Activated CD4-positive, alpha-beta memory T cell treated with anti-CD3 and anti-CD28 coated beads, Interleukin-2, amount 10 ng/mL, durations not matched to agents 7 days and 5 days (primary cell): ENCODE measurements around the gene ERI3. TPM values are rescaled to one million over a fixed set of nuclear protein-coding genes. Genes with fewer than 3 reads are reported as not detected.

Source experiments
- CTCF ChIA-PET: fragments of 350-600 bp; sonication (Branson Sonifier 250); formaldehyde crosslinking; loops from one replicate; lab custom pipeline; 2021; ENCODE audit warnings: antibody characterized with exemption, inconsistent platforms; lab: Charles Lee
- POLR2A ChIA-PET: fragments of 350-600 bp; sonication (Branson Sonifier 250); formaldehyde crosslinking; loops from one replicate; lab custom pipeline; 2021; ENCODE audit warnings: antibody characterized with exemption; lab: Charles Lee
- DNase-seq: peaks from one replicate; pipeline ENCODE4 v3.0.0-alpha.2; 2020
- H3K27ac Mint-ChIP-seq: one replicate; pipeline ENCODE4 v1.8.0; 2021; ENCODE audit warnings: mild to moderate bottlenecking, mixed read lengths
- H3K27me3 Mint-ChIP-seq: one replicate; pipeline ENCODE4 v1.8.0; 2021; ENCODE audit warnings: mixed read lengths
- H3K36me3 Mint-ChIP-seq: one replicate; pipeline ENCODE4 v1.8.0; 2021; ENCODE audit warnings: low read depth, mixed read lengths
- H3K4me1 Mint-ChIP-seq: one replicate; pipeline ENCODE4 v1.8.0; 2021; ENCODE audit warnings: mixed read lengths
- H3K4me3 Mint-ChIP-seq: one replicate; pipeline ENCODE4 v1.8.0; 2021; ENCODE audit warnings: mild to moderate bottlenecking, mixed read lengths
- H3K9me3 Mint-ChIP-seq: one replicate; pipeline ENCODE4 v1.8.0; 2021; ENCODE audit warnings: mixed read lengths
- total RNA-seq, 2 experiments: library from RNA; stranded (reverse); gene quantifications; one replicate each; pipeline ENCODE4 v1.2.3, GENCODE V29; 2021

ERI3 gene
- total RNA-seq, 2 experiments from 2014 or later, result 21.4 to 22.9 TPM

- no peak overlapping the region for H3K4me3 Mint-ChIP-seq
- peaks cover 15% of the 10 kb centered on the region for H3K36me3 Mint-ChIP-seq
- H3K9me3 Mint-ChIP-seq, result no peaks in the 10 kb centered on the region
- H3K27me3 Mint-ChIP-seq, result no peaks in the 10 kb centered on the region
- DNase-seq, result no peak
- ChIA-PET CTCF (no interaction called here), POLR2A (no interaction called here)
- H3K4me1 Mint-ChIP-seq, result no peaks in the 10 kb centered on the region
- no peak overlapping the region for H3K27ac Mint-ChIP-seq
These were observed 51.5 kb downstream of the ERI3 start for GRCh38 chr1:44303532-44303931.

GRCh38 chr1:44302541-44302940, 52.5 kb downstream of the ERI3 start:
- no peak for DNase-seq
- no peaks in the 10 kb centered on the region for H3K27me3 Mint-ChIP-seq
- no peaks in the 10 kb centered on the region for H3K9me3 Mint-ChIP-seq
- H3K4me3 Mint-ChIP-seq, result no peak overlapping the region
- H3K27ac Mint-ChIP-seq, result no peak overlapping the region
- H3K4me1 Mint-ChIP-seq, result no peaks in the 10 kb centered on the region
- ChIA-PET POLR2A (no interaction called here), CTCF (interaction anchor here (1.7 kb wide), 1 partner anchor 350 kb away, joined by 3 read pairs; no protein-coding TSS in a partner anchor)
- H3K36me3 Mint-ChIP-seq, result peaks cover 10% of the 10 kb centered on the region

- peaks cover 4% of the 10 kb centered on the region for H3K36me3 Mint-ChIP-seq
- H3K27ac Mint-ChIP-seq, result no peak overlapping the region
- H3K4me1 Mint-ChIP-seq, result no peaks in the 10 kb centered on the region
- H3K9me3 Mint-ChIP-seq, result no peaks in the 10 kb centered on the region
- no peaks in the 10 kb centered on the region for H3K27me3 Mint-ChIP-seq
- DNase-seq, result no peak
- no peak overlapping the region for H3K4me3 Mint-ChIP-seq
- ChIA-PET CTCF (interaction anchor here (1.7 kb wide), 1 partner anchor 352 kb away, joined by 3 read pairs; no protein-coding TSS in a partner anchor), POLR2A (no interaction called here)
These were observed 53.6 kb downstream of the ERI3 start for GRCh38 chr1:44301442-44301841.

GRCh38 chr1:44300852-44301251, 54.2 kb downstream of the ERI3 start:
- H3K27ac Mint-ChIP-seq, result no peak overlapping the region
- H3K4me3 Mint-ChIP-seq, result no peak overlapping the region
- no peaks in the 10 kb centered on the region for H3K4me1 Mint-ChIP-seq
- ChIA-PET POLR2A (no interaction called here), CTCF (interaction anchor here (1.7 kb wide), 1 partner anchor 352 kb away, joined by 3 read pairs; no protein-coding TSS in a partner anchor)
- no peak for DNase-seq
- H3K27me3 Mint-ChIP-seq, result no peaks in the 10 kb centered on the region
- no peaks in the 10 kb centered on the region for H3K36me3 Mint-ChIP-seq
- no peaks in the 10 kb centered on the region for H3K9me3 Mint-ChIP-seq

- no peaks in the 10 kb centered on the region for H3K4me1 Mint-ChIP-seq
- no peaks in the 10 kb centered on the region for H3K9me3 Mint-ChIP-seq
- H3K36me3 Mint-ChIP-seq, result no peaks in the 10 kb centered on the region
- H3K27me3 Mint-ChIP-seq, result no peaks in the 10 kb centered on the region
- ChIA-PET POLR2A (no interaction called here), CTCF (no interaction called here)
- no peak overlapping the region for H3K27ac Mint-ChIP-seq
- no peak for DNase-seq
- no peak overlapping the region for H3K4me3 Mint-ChIP-seq
These were observed 57.2 kb downstream of the ERI3 start for GRCh38 chr1:44297695-44298400.

GRCh38 chr1:44296806-44297205, 58.3 kb downstream of the ERI3 start:
- POLR2A ChIA-PET, result no interaction called here
- H3K27ac Mint-ChIP-seq, result no peak overlapping the region
- no peaks in the 10 kb centered on the region for H3K9me3 Mint-ChIP-seq
- H3K36me3 Mint-ChIP-seq, result no peaks in the 10 kb centered on the region
- H3K4me3 Mint-ChIP-seq, result no peak overlapping the region
- DNase-seq, result no peak
- H3K4me1 Mint-ChIP-seq, result no peaks in the 10 kb centered on the region
- no peaks in the 10 kb centered on the region for H3K27me3 Mint-ChIP-seq
- CTCF ChIA-PET, result no interaction called here

- Mint-ChIP-seq H3K36me3 (no peaks in the 10 kb centered on the region), H3K4me1 (no peaks in the 10 kb centered on the region), H3K27me3 (no peaks in the 10 kb centered on the region), H3K4me3 (no peak overlapping the region), H3K27ac (no peak overlapping the region), H3K9me3 (no peaks in the 10 kb centered on the region)
- DNase-seq, result no peak
- ChIA-PET CTCF (interaction anchor here (1.5 kb wide), 1 partner anchor 79 kb away, joined by 4 read pairs; no protein-coding TSS in a partner anchor), POLR2A (interaction anchor here (0.6 kb wide), 1 partner anchor 30 kb away, joined by 3 read pairs; no protein-coding TSS in a partner anchor)
These were observed 59.0 kb downstream of the ERI3 start for GRCh38 chr1:44296086-44296485.

GRCh38 chr1:44294588-44295007, 60.5 kb downstream of the ERI3 start:
- Mint-ChIP-seq H3K27me3 (no peaks in the 10 kb centered on the region), H3K36me3 (no peaks in the 10 kb centered on the region), H3K4me3 (no peak overlapping the region), H3K27ac (no peak overlapping the region), H3K9me3 (no peaks in the 10 kb centered on the region), H3K4me1 (no peaks in the 10 kb centered on the region)
- POLR2A ChIA-PET, result no interaction called here
- CTCF ChIA-PET, result interaction anchor here (1.5 kb wide), 1 partner anchor 77 kb away, joined by 4 read pairs; no protein-coding TSS in a partner anchor
- no peak for DNase-seq

GRCh38 chr1:44293761-44294315, 61.2 kb downstream of the ERI3 start:
- Mint-ChIP-seq H3K36me3 (no peaks in the 10 kb centered on the region), H3K27ac (no peak overlapping the region), H3K4me3 (no peak overlapping the region), H3K27me3 (no peaks in the 10 kb centered on the region), H3K4me1 (no peaks in the 10 kb centered on the region), H3K9me3 (no peaks in the 10 kb centered on the region)
- ChIA-PET POLR2A (no interaction called here), CTCF (no interaction called here)
- no peak for DNase-seq

GRCh38 chr1:44292651-44293050, 62.4 kb downstream of the ERI3 start:
- H3K9me3 Mint-ChIP-seq, result no peaks in the 10 kb centered on the region
- H3K4me1 Mint-ChIP-seq, result no peaks in the 10 kb centered on the region
- CTCF ChIA-PET, result no interaction called here
- no peak overlapping the region for H3K27ac Mint-ChIP-seq
- no peaks in the 10 kb centered on the region for H3K36me3 Mint-ChIP-seq
- no peaks in the 10 kb centered on the region for H3K27me3 Mint-ChIP-seq
- no peak for DNase-seq
- POLR2A ChIA-PET, result no interaction called here
- H3K4me3 Mint-ChIP-seq, result no peak overlapping the region

GRCh38 chr1:44290250-44291094, 64.6 kb downstream of the ERI3 start:
- Mint-ChIP-seq H3K36me3 (no peaks in the 10 kb centered on the region), H3K27me3 (no peaks in the 10 kb centered on the region), H3K4me1 (no peaks in the 10 kb centered on the region), H3K4me3 (no peak overlapping the region), H3K27ac (no peak overlapping the region), H3K9me3 (no peaks in the 10 kb centered on the region)
- CTCF ChIA-PET, result no interaction called here
- no peak for DNase-seq
- POLR2A ChIA-PET, result no interaction called here

- Mint-ChIP-seq H3K27ac (no peak overlapping the region), H3K36me3 (no peaks in the 10 kb centered on the region), H3K27me3 (no peaks in the 10 kb centered on the region), H3K4me3 (no peak overlapping the region), H3K9me3 (no peaks in the 10 kb centered on the region), H3K4me1 (no peaks in the 10 kb centered on the region)
- no peak for DNase-seq
- ChIA-PET CTCF (no interaction called here), POLR2A (no interaction called here)
These were observed 65.5 kb downstream of the ERI3 start for GRCh38 chr1:44289530-44289929.

- POLR2A ChIA-PET, result no interaction called here
- CTCF ChIA-PET, result no interaction called here
These were observed 66.2 kb downstream of the ERI3 start for GRCh38 chr1:44288883-44289282.

More at GRCh38 chr1:44288883-44289282, 66.2 kb downstream of the ERI3 start:
- DNase-seq, result no peak
- Mint-ChIP-seq H3K36me3 (no peaks in the 10 kb centered on the region), H3K27ac (no peak overlapping the region), H3K4me1 (no peaks in the 10 kb centered on the region), H3K4me3 (no peak overlapping the region), H3K27me3 (no peaks in the 10 kb centered on the region), H3K9me3 (no peaks in the 10 kb centered on the region)
